GM12801 (cell line): Measurements from ENCODE around the gene P4HB.

ENCODE experiments used
- CTCF ChIP-seq: IDR thresholded peaks from one replicate; pipeline ENCODE4 v1.5.1; 2011; ENCODE audit warnings: control low read depth; ENCODE audit not compliant: insufficient read length; ENCODE audit errors: extremely low read depth

Gene P4HB

GRCh38 chr17:81824595-81824994 is 35.7 kb downstream of the P4HB start:
- TF ChIP-seq CTCF: no peak

GRCh38 chr17:81823820-81824550 is 36.4 kb downstream of the P4HB start:
- TF ChIP-seq CTCF: no peak

- TF ChIP-seq CTCF: no peak
Observed at GRCh38 chr17:81822996-81823819, 37.1 kb downstream of the P4HB start.

GRCh38 chr17:81822312-81822637 is 38.1 kb downstream of the P4HB start:
- no peak for TF ChIP-seq CTCF

GRCh38 chr17:81821603-81822311 is 38.6 kb downstream of the P4HB start:
- no peak for TF ChIP-seq CTCF

- TF ChIP-seq CTCF: no peak
Observed at GRCh38 chr17:81821147-81821546, 39.2 kb downstream of the P4HB start.

- TF ChIP-seq CTCF: no peak
Observed at GRCh38 chr17:81819708-81820107, 40.6 kb downstream of the P4HB start.
